ENCODE measurements around the gene CSTF3. TPM values are rescaled to one million over a fixed set of nuclear protein-coding genes. Genes with fewer than 3 reads are reported as not detected.

Gene CSTF3
- total RNA-seq, 1 donor from 2014 or later = 47.5 TPM

GRCh38 chr11:33172996-33173395 lies 11.7 kb upstream of the CSTF3 start:
- H3K4me3 ChIP-seq (ENCODE audit: insufficient read depth, low read depth, low read length) = no peak overlapping the region
- H4K20me1 ChIP-seq (ENCODE audit: insufficient read depth, low read length) = no peaks in the 10 kb centered on the region
- no peak overlapping the region for H3K9ac ChIP-seq (ENCODE audit: low read length)
- no peak overlapping the region for H3K4me2 ChIP-seq (ENCODE audit: low read length)
- H3K36me3 ChIP-seq (ENCODE audit: insufficient read depth, low read length) = no peaks in the 10 kb centered on the region
- FAIRE-seq (no peak), DNase-seq (ENCODE audit: low read depth) (no peak)
- H3K4me1 ChIP-seq (ENCODE audit: insufficient read depth, low read length) = peaks cover 5% of the 10 kb centered on the region
- H2AFZ ChIP-seq (ENCODE audit: low read depth, low read length) = no peak overlapping the region
- no peaks in the 10 kb centered on the region for H3K27me3 ChIP-seq (ENCODE audit: insufficient read depth, low read length)
- Mint-ChIP-seq H3K4me3 (ENCODE audit: unreplicated experiment) (no peak overlapping the region), H3K27ac (ENCODE audit: unreplicated experiment) (no peak overlapping the region), H3K4me1 (ENCODE audit: low read depth, unreplicated experiment) (peaks cover 7% of the 10 kb centered on the region), H3K27me3 (ENCODE audit: low read depth, unreplicated experiment) (no peaks in the 10 kb centered on the region), H3K36me3 (ENCODE audit: low read depth, unreplicated experiment) (no peaks in the 10 kb centered on the region), H3K9me3 (ENCODE audit: unreplicated experiment) (no peaks in the 10 kb centered on the region)
- no peak for TF ChIP-seq EZH2 (IDR thresholded peaks at IDR 0.05; ENCODE audit: insufficient read depth, low read length)
- TF ChIP-seq CTCF (IDR thresholded peaks at IDR 0.05; ENCODE audit: insufficient read depth, low read depth, low read length) = no peak
- no peak overlapping the region for H3K27ac ChIP-seq (ENCODE audit: low read depth, low read length)
- H3K9me3 ChIP-seq (ENCODE audit: insufficient read depth, low read depth, low read length) = no peaks in the 10 kb centered on the region
- no peaks in the 10 kb centered on the region for H3K79me2 ChIP-seq (ENCODE audit: insufficient read depth, low read length)

- Mint-ChIP-seq H3K9me3 (ENCODE audit: unreplicated experiment) (no peaks in the 10 kb centered on the region), H3K4me1 (ENCODE audit: low read depth, unreplicated experiment) (peaks cover 7% of the 10 kb centered on the region)
Measured at GRCh38 chr11:33172345-33172744, 11.1 kb upstream of the CSTF3 start.

More at GRCh38 chr11:33172345-33172744, 11.1 kb upstream of the CSTF3 start:
- Histone ChIP-seq H3K36me3 (ENCODE audit: insufficient read depth, low read length) (no peaks in the 10 kb centered on the region), H3K9ac (ENCODE audit: low read length) (no peak overlapping the region), H3K4me1 (ENCODE audit: insufficient read depth, low read length) (peaks cover 5% of the 10 kb centered on the region), H4K20me1 (ENCODE audit: insufficient read depth, low read length) (no peaks in the 10 kb centered on the region), H3K27ac (ENCODE audit: low read depth, low read length) (no peak overlapping the region), H3K27me3 (ENCODE audit: insufficient read depth, low read length) (no peaks in the 10 kb centered on the region), H3K9me3 (ENCODE audit: insufficient read depth, low read depth, low read length) (no peaks in the 10 kb centered on the region), H3K4me2 (ENCODE audit: low read length) (no peak overlapping the region), H2AFZ (ENCODE audit: low read depth, low read length) (no peak overlapping the region), H3K4me3 (ENCODE audit: insufficient read depth, low read depth, low read length) (no peak overlapping the region), H3K79me2 (ENCODE audit: insufficient read depth, low read length) (no peaks in the 10 kb centered on the region)
- Mint-ChIP-seq H3K27me3 (ENCODE audit: low read depth, unreplicated experiment) (no peaks in the 10 kb centered on the region), H3K36me3 (ENCODE audit: low read depth, unreplicated experiment) (no peaks in the 10 kb centered on the region), H3K4me3 (ENCODE audit: unreplicated experiment) (no peak overlapping the region), H3K27ac (ENCODE audit: unreplicated experiment) (no peak overlapping the region)
- FAIRE-seq (no peak), DNase-seq (ENCODE audit: low read depth) (no peak)
- TF ChIP-seq EZH2 (IDR thresholded peaks at IDR 0.05; ENCODE audit: insufficient read depth, low read length) = no peak
- TF ChIP-seq CTCF (IDR thresholded peaks at IDR 0.05; ENCODE audit: insufficient read depth, low read depth, low read length) = no peak
